Right renal pelvis (tissue), 4 donors: ENCODE data around the gene ZXDA. TPM values are rescaled to one million over a fixed set of nuclear protein-coding genes. Genes with fewer than 3 reads are reported as not detected.

Source experiments
- DNase-seq, 4 donors: peaks; one replicate each; pipeline ENCODE4 v3.0.0-alpha.2; 2013; ENCODE audit warnings: low read depth in 4 of 4, low spot score in 3 of 4, missing footprints in 1 of 4
- polyA plus RNA-seq, 4 donors: library from polyadenylated mRNA; unstranded; fragments of 120-200 nt; gene quantifications; one replicate each; pipeline ENCODE4 v1.2.1, GENCODE V29; 2013; ENCODE audit not compliant: insufficient read length in 4 of 4

Gene ZXDA
- polyA plus RNA-seq, 4 donors, result 5.2 to 5.9 (median 5.2) TPM

- no peak for DNase-seq
Measured at GRCh38 chrX:57899064-57899463, 11.2 kb downstream of the ZXDA start.

DNA sequence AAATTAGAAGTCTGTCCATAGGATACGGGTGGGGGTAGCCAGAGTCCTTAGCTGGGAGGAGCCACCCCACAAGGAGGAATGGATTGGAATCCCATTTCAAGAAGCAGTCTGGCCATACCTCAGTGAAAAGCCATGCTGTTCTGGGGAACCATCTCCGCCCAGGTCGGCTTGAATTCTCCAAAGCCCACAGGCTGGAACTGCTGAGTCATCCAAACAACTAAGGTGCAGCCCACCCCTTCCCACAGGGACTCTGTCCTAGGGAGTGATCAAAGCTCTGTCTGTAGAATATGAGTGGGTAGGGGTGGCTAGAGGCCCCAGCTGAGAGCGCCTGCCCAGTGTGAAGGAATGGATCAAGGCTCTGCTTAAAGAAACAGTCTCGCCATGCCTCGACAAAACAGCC is 38.8 kb downstream of the ZXDA start:
- DNase-seq, result no peak

Other genes starting within 250 kb of the ZXDA start
- gene NLRP2B, start 230.2 kb downstream of the ZXDA start, polyA plus RNA-seq, result under 1 TPM in 2 of 4 donors, not detected in 2; 0.06 to 0.08 TPM